GM21360 (cell line): ENCODE results near the gene PFN1.

Experiments used
- ATAC-seq: cut with Tn5 transposase; IDR thresholded peaks from one replicate; pipeline ENCODE4 v1.9.1; 2021; ENCODE audit warnings: mild to moderate bottlenecking, moderate library complexity; ENCODE audit not compliant: unreplicated experiment

PFN1 gene

DNA sequence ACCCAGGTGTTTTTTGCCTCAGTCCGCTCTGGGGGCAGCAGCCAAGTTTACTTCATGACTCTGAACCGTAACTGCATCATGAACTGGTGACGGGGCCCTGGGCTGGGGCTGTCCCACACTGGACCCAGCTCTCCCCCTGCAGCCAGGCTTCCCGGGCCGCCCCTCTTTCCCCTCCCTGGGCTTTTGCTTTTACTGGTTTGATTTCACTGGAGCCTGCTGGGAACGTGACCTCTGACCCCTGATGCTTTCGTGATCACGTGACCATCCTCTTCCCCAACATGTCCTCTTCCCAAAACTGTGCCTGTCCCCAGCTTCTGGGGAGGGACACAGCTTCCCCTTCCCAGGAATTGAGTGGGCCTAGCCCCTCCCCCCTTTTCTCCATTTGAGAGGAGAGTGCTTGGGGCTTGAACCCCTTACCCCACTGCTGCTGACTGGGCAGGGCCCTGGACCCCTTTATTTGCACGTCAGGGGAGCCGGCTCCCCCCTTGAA, 51.1 kb downstream of the PFN1 start:
- no peak for ATAC-seq

DNA sequence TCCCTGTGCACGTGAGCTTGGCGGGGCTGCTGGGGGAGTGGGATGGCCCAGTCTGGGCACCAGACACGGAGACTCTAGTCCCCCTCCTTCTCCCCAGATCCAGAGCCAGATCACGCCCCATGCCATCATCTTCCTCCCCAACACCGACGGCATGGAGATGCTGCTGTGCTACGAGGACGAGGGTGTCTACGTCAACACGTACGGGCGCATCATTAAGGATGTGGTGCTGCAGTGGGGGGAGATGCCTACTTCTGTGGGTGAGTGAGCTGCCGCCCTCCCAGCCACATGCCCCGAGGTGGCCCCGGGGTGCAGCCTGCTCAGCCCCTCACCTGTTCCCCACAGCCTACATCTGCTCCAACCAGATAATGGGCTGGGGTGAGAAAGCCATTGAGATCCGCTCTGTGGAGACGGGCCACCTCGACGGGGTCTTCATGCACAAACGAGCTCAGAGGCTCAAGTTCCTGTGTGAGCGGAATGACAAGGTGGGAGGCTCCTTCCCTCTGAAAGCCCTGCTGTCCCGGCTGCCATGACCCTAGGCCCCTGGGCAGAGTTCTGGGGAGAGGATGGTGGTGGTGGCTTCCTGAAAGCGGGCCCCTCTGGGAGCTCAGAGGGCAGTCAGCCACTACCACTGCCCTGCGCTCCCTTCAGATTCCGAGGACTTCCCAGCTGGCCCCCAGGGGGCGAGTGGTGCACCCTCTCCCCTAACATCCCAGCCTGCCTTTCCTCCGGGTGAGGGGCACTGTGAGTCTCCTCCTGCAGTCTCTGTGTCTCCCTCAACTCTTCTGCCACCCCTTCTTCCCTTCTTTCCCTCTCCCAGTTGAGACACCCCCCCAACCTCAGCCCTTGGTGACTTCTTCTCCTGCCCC, 51.8 kb downstream of the PFN1 start:
- ATAC-seq, result no peak

DNA sequence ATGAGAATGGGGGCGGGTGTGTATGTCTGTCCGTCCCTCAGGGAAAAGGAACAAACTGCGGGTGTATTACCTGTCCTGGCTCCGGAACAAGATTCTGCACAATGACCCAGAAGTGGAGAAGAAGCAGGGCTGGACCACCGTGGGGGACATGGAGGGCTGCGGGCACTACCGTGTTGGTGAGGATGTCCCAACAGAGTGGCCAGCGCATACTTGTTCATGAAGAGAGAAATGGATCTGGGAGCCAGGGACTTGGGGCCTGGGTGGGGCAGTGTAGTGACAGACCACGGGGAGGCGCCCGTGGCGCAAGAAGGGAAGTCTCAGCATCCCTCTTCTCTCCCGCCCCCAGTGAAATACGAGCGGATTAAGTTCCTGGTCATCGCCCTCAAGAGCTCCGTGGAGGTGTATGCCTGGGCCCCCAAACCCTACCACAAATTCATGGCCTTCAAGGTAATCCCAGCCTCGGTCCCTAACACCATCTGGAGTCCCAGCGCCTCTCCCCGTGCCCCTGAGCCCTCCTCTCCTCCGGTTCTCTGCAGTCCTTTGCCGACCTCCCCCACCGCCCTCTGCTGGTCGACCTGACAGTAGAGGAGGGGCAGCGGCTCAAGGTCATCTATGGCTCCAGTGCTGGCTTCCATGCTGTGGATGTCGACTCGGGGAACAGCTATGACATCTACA, 52.5 kb downstream of the PFN1 start:
- ATAC-seq, result no peak
